Activated CD8-positive, alpha-beta memory T cell treated with anti-CD3 and anti-CD28 coated beads, Interleukin-2, amount 50 U/mL, for 1 hour (primary cell): ENCODE measurements around the gene ENTHD1.

ENCODE experiments used
- DNase-seq: peaks from one replicate; pipeline ENCODE4 v3.0.0-alpha.2; 2020; ENCODE audit errors: extremely low read depth

ENTHD1 gene

GRCh38 chr22:39893526-39893925 lies at the start of gene ENTHD1:
TSS of gene ENTHD1 (minus strand) at chr22:39893760. CDS start at chr22:39887748, 6,012 bp downstream.
- no peak for DNase-seq

GRCh38 chr22:39943337-39943736 lies 49.8 kb upstream of the ENTHD1 start:
- no peak for DNase-seq

DNA sequence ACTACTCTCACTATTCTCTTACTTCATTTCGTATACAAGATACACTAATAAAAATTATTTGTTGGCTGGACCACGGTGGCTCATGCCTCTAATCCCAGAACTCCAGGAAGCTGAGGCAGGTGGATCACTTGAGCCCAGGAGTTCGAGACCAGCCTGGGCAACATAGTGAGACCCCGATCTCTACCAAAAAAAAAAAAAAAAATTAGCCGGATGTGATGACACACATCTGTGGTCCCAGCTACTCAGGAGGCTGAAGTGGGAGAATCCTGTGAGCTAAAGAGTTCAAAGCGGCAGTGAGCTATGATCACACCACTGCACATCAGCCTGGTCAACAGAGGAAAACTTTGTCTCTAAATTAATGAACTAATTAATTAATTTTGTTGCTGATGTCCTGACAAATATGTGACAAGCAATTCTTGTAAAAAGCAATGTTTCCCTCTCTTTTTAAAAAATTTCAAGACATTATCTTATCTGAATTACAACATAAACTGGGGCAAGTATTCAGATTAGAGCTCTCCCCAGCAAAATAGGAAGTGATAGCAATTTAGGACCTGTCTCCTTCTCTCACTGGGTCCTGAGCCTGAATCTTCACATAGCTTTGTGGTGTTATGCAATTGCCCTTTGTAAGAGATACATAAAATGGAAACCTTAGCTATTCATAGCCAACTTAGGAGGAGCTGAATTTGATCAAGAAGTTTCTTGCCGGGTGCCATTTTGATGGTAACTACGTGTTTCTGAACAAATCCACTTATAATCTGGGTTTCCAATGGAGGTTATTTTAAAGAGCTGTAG lies 49.1 kb upstream of the ENTHD1 start:
- no peak for DNase-seq

DNA sequence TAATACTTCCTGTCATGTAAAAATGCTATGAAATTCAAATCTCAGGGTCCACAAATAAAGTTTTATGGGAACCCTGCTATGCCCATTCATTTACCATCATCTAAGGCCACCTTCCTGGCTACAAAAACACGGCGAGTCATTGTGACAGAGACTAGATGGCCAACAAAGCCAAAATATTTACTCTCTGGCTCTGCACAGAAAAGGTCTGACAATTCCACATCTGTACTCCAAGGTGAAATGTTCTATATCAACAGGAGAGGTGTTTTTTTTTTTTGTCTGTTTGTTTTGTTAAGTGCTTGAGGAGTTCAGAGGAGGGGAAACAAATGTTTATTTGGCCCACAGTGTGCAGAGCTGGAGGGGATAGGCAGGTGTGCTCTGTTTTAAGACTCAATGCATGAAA lies 48.0 kb upstream of the ENTHD1 start:
- DNase-seq, result no peak

- no peak for DNase-seq
These were observed 47.3 kb upstream of the ENTHD1 start for GRCh38 chr22:39940757-39941305.

- DNase-seq, result no peak
These were observed 46.3 kb upstream of the ENTHD1 start for GRCh38 chr22:39939830-39940229.

- no peak for DNase-seq
These were observed 45.0 kb upstream of the ENTHD1 start for GRCh38 chr22:39938509-39939111.

- no peak for DNase-seq
These were observed 44.3 kb upstream of the ENTHD1 start for GRCh38 chr22:39937906-39938305.

DNA sequence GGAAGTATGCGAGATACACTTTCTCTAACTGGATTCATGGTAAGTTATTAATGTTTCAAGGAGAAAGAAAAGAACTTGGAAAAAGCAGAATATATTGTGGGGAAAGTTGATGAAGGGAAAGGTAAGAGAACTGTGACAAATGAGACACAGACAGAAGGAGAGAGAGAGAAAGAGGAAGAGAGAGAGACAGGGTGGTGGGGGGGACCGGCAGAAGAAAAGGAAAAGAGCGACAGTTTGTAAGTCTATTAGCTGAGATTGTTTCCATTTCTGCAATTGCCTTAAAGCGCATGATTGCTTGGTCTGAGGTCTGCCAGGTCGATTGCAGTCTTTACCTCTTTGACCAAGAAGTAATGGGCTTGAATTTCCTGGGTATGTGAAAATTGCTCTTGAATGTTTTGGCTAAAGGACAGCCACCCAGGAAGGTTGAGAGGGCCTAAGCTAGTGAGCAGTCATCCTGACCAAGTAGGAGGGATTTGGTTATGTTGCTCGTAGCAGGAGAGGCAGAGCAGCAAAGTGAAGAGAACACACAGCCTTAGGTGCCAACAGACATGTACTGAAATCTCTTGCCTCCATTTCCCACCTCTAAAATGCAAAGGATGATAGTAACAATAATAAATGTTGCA lies 43.1 kb upstream of the ENTHD1 start:
- DNase-seq, result no peak

- DNase-seq, result no peak
These were observed 42.1 kb upstream of the ENTHD1 start for GRCh38 chr22:39935612-39936011.

GRCh38 chr22:39935116-39935515 lies 41.6 kb upstream of the ENTHD1 start:
- DNase-seq, result no peak

DNA sequence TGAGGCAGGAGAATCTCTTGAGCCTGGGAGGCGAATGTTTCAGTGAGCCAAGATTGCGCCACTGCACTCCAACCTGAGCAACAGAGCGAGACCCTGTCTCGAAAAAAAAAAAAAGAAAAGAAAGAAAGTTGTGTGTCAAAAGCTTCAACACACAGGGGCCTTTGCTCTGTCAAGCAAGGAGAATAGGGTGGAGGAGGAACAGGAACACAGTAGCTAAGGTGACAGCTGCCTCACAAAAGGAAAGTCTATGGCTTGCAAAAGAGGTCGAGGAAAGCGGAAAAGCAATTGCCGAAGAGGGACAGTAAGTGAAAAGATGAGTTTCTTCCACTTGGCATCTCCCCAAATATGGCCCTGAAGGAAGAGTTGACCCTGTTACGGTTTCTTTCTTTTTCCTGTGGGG lies 40.2 kb upstream of the ENTHD1 start:
- no peak for DNase-seq

DNA sequence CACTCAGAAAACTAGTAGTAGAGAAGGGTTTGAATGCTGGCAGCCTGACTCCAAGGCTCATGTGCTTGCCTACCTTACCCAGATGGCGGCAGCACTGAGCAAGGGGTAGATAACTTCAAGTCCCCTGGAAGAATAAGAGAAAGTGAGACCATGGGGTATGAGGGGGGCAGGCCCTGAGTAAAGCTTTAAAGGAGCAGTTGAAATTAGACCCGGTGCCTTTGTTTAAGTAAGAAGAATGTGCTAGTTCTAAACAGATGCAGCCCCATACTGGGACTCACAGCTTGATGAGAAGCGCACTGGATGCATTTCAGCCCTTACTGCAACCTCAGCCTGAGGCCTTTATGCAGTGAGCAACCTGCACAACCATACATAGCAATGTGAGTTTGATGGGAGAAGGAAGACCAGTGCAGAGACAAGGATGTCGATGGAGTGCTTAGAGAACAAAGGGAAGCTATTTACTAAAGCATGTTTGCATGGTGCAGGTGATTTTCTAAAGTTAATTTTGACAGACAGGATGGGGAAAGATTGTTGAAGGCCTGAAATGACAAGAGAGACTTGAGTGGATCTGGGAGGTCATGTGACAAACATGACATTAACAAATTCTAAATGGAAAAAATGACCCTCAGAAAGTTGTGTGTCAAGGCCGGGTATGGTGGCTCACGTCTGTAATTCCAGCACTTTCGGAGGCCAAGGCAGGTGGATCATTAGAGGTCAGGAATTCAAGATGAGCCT lies 39.5 kb upstream of the ENTHD1 start:
- DNase-seq, result no peak

DNA sequence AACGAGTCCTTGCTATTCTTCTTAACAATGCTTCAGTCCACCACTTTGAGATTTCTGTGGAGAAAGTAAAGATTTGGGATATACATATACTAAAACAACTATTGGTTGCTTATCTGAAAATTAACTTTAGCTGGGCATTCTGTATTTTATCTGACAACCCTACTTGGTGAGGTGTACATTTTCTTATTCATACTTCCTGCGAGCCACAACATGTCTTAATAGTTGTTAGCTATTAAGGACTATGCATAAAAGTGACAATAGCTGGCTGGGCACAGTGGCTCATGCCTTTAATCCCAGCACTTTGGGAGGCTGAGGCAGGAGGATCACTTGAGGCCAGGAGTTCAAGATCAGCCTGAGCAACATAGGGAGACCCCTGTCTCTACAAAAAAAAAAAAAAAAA lies 38.6 kb upstream of the ENTHD1 start:
- DNase-seq, result no peak

- DNase-seq, result no peak
These were observed 37.7 kb upstream of the ENTHD1 start for GRCh38 chr22:39931251-39931650.

DNA sequence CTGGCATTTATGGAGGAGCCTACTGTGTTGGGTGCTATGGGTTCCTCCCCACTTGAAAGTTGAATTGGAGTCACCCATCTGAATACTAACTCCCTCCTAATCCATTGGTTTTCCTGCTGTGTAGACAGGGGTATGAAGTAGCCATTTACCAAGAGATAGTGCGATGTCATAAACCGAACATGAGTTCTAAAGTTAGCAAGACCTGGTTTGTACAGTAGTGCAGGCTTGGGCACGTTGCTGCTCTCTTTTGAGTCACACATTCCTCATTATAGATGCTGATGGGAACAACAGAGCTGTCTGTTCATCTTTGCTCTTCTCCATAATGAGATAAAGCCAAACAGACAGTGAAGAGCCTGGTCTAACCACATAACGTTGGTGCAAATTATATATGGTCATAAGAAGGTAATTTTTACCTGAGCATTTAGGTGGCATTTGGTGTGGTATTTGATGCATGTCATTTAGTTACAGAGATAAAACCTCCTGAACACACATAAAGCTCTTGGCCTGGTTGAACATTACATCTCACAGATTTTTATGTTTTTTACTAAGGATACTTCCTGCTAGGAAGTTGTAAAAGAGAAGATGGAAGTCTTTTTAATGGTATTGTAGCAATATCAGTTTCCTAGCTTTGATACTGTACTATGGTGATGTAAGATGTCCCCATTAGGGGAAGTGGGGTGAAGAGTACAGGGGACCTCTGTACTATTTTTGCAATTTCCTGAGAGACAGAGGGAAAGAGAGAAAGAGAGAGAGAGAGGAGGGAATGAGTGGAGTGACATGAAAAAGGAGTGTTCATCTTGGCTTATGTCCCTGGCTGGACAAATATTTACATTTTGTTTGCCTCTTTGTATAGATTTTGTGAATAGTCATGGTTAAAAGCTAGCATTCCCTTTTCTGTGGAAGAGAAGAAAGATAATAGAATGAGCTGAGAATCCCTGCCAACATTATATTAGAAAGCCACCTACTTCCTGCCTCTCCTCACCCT lies 35.3 kb upstream of the ENTHD1 start:
- DNase-seq, result no peak

- no peak for DNase-seq
These were observed 34.0 kb upstream of the ENTHD1 start for GRCh38 chr22:39927544-39927943.

DNA sequence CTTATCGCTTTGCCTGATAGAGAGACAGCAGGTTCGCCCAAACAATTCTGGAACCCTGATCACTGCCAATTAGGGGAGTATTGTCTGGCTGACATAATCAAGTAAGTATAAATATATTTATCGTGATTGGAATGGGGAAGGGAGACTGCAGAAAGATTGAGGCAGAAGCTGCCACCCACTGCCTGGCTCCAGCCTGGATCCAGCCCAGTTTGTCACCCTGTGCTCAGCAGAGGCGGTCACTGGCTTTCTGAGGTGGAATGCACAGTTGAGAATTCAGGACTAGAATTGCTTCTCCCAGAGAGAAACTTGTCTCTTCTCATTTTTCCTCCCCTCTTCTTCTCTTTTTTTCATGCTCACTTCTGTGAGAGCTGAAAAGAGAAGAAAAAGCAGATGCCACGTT lies 33.2 kb upstream of the ENTHD1 start:
- no peak for DNase-seq

DNA sequence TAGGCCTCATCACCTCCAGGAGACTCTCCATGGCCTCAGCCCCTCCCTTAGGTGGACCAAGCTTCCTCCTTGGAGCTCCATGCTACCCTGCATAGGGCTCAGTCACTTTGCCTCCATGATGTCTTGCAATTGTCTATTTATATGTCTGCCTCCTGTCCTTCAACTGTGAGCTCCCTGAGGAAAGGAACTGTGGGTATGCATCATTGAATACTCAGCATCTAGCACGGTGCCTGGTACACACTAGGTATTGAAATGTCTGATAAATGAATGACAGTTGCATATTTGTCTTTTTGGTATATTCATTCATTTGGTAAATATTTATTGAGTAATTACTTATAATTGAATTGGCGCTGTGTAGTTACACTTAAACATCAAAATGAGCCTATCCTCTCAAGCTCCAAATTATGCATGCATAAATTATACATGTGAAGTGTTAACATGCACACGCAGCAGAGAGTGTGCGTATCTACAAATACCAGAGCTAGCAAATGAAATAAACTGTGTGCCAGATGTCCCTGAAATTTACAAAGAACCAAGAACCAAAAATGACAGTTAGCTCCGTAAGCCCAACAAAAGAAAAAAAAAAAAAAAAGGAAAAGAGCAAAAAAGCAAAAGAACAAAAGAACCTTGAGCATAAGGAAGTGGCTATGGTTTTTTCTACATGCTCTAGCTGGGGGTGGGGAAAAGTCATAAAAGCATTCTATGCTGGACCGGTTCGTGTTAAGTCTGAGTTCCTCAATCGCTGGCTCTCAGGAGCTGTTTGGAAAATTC lies 32.5 kb upstream of the ENTHD1 start:
- no peak for DNase-seq

GRCh38 chr22:39925273-39925672 lies 31.7 kb upstream of the ENTHD1 start:
- no peak for DNase-seq
